DND-41 (cell line): ENCODE data around the gene ASL.

ENCODE experiments used
- EZH2 ChIP-seq: IDR thresholded peaks from 3 replicates; pipeline ENCODE4 v1.6.1; 2012; ENCODE audit warnings: borderline replicate concordance, low read depth, mild to moderate bottlenecking, moderate library complexity, low read length, inconsistent platforms; ENCODE audit not compliant: severe bottlenecking
- TF ChIP-seq, protein P1 (sequence below): IDR thresholded peaks from 2 replicates; pipeline ENCODE4 v1.5.1; 2012; ENCODE audit warnings: borderline replicate concordance, low read length, moderate library complexity, mild to moderate bottlenecking; ENCODE audit not compliant: poor library complexity, severe bottlenecking; ENCODE audit errors: extremely low read depth

DNA sequence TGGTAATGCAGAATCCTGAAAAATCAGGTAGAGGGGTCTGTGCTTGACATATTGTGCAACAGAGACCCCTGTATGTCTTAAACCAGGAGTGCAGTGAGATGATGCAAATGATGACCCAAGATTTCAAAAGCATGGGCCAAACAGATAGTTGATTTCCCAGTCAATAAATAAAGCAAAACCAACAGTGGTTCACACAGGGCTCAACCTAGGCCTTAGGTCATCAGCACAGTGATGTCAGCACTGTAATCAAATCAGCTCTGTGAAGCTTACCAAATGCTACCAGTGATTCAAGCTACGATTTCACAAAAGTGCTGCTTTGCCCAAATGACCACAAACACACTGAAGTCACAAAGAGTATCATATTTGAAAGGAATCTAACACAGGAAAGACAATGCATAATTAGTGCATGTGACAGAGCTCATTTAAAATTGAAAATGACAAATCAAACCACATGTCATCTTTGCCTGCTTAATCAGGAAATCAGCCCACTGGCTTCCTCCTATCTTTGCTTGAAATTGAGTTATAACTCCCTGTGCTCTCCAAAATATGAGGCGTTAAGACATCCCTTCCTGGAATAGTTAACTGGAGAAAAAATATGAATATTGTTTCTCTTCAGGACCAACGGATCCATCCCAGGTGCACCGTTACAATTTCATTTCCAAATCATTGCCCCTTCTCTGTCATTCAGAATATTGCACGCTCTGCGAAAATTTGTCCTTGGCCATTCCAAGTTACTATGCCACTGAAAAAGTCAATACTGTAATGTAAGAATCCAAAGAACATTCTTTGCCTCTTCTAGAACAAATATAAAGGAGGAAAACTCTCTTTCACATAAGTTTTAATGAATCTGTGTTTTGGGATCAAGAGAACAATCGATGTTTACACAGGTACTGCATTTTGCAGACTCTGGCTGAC lies 41.9 kb upstream of the ASL start:
- TF ChIP-seq, protein P1, sequence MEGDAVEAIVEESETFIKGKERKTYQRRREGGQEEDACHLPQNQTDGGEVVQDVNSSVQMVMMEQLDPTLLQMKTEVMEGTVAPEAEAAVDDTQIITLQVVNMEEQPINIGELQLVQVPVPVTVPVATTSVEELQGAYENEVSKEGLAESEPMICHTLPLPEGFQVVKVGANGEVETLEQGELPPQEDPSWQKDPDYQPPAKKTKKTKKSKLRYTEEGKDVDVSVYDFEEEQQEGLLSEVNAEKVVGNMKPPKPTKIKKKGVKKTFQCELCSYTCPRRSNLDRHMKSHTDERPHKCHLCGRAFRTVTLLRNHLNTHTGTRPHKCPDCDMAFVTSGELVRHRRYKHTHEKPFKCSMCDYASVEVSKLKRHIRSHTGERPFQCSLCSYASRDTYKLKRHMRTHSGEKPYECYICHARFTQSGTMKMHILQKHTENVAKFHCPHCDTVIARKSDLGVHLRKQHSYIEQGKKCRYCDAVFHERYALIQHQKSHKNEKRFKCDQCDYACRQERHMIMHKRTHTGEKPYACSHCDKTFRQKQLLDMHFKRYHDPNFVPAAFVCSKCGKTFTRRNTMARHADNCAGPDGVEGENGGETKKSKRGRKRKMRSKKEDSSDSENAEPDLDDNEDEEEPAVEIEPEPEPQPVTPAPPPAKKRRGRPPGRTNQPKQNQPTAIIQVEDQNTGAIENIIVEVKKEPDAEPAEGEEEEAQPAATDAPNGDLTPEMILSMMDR, result no peak
- no peak for TF ChIP-seq EZH2
